ENCODE measurements around the gene RNF214. TPM values are rescaled to one million over a fixed set of nuclear protein-coding genes. Genes with fewer than 3 reads are reported as not detected.

The RNF214 gene
- total RNA-seq, 1 donor from 2014 or later = 39.9 TPM

- no peaks in the 10 kb centered on the region for H3K9me3 Mint-ChIP-seq
- TF ChIP-seq CTCF (IDR thresholded peaks at IDR 0.05; ENCODE audit: unreplicated experiment) = no peak
- DNase-seq (ENCODE audit: low spot score in 2 of 2, unreplicated experiment in 2 of 2) = no peak
- no peaks in the 10 kb centered on the region for H3K27me3 Mint-ChIP-seq (ENCODE audit: low read depth)
- H3K4me3 Mint-ChIP-seq = no peak overlapping the region
- peaks cover 32% of the 10 kb centered on the region for H3K4me1 Mint-ChIP-seq
- H3K36me3 Mint-ChIP-seq = peaks cover 4% of the 10 kb centered on the region
- no peak overlapping the region for H3K27ac Mint-ChIP-seq
Observed at GRCh38 chr11:117195761-117196160, 36.7 kb upstream of the RNF214 start.

GRCh38 chr11:117197006-117197405 lies 35.5 kb upstream of the RNF214 start:
- no peaks in the 10 kb centered on the region for H3K27me3 Mint-ChIP-seq (ENCODE audit: low read depth)
- H3K9me3 Mint-ChIP-seq = no peaks in the 10 kb centered on the region
- H3K4me3 Mint-ChIP-seq = no peak overlapping the region
- peak overlapping the region; percentile 96 for H3K27ac Mint-ChIP-seq
- peaks cover 4% of the 10 kb centered on the region for H3K36me3 Mint-ChIP-seq
- no peak for TF ChIP-seq CTCF (IDR thresholded peaks at IDR 0.05; ENCODE audit: unreplicated experiment)
- H3K4me1 Mint-ChIP-seq = peaks cover 33% of the 10 kb centered on the region
- DNase-seq (ENCODE audit: low spot score in 2 of 2, unreplicated experiment in 2 of 2) = no peak

GRCh38 chr11:117197516-117198456 lies 34.7 kb upstream of the RNF214 start:
- DNase-seq (ENCODE audit: low spot score in 2 of 2, unreplicated experiment in 2 of 2) = peak in 1 of 2 experiments; percentile 60
- peaks cover 4% of the 10 kb centered on the region for H3K36me3 Mint-ChIP-seq
- TF ChIP-seq CTCF (IDR thresholded peaks at IDR 0.05; ENCODE audit: unreplicated experiment) = no peak
- H3K4me3 Mint-ChIP-seq = peak overlapping the region; percentile 34
- no peaks in the 10 kb centered on the region for H3K27me3 Mint-ChIP-seq (ENCODE audit: low read depth)
- peak overlapping the region; percentile 96 for H3K27ac Mint-ChIP-seq
- no peaks in the 10 kb centered on the region for H3K9me3 Mint-ChIP-seq
- H3K4me1 Mint-ChIP-seq = peaks cover 33% of the 10 kb centered on the region

- no peak for DNase-seq (ENCODE audit: low spot score in 2 of 2, unreplicated experiment in 2 of 2)
- H3K27ac Mint-ChIP-seq = peak overlapping the region; percentile 96
- H3K4me1 Mint-ChIP-seq = peaks cover 33% of the 10 kb centered on the region
- no peaks in the 10 kb centered on the region for H3K9me3 Mint-ChIP-seq
- TF ChIP-seq CTCF (IDR thresholded peaks at IDR 0.05; ENCODE audit: unreplicated experiment) = no peak
- H3K36me3 Mint-ChIP-seq = no peaks in the 10 kb centered on the region
- peak overlapping the region; percentile 71 for H3K4me3 Mint-ChIP-seq
- no peaks in the 10 kb centered on the region for H3K27me3 Mint-ChIP-seq (ENCODE audit: low read depth)
Observed at GRCh38 chr11:117198613-117199012, 33.9 kb upstream of the RNF214 start.

- Mint-ChIP-seq H3K36me3 (no peaks in the 10 kb centered on the region), H3K27me3 (ENCODE audit: low read depth) (no peaks in the 10 kb centered on the region), H3K27ac (peak within 1 kb of the TSS; percentile 96), H3K4me3 (peak within 1 kb of the TSS; percentile 71), H3K9me3 (no peaks in the 10 kb centered on the region), H3K4me1 (peaks cover 33% of the 10 kb centered on the region)
- DNase-seq (ENCODE audit: low spot score in 2 of 2, unreplicated experiment in 2 of 2) = peak; percentile 68 to 83
- no peak for TF ChIP-seq CTCF (IDR thresholded peaks at IDR 0.05; ENCODE audit: unreplicated experiment)
Observed at GRCh38 chr11:117199053-117199915, 33.2 kb upstream of the RNF214 start, which contains the start of gene TAGLN. TAGLN (plus strand) TSS chr11:117199370; CDS start chr11:117203014, 3,644 bp downstream.
